H9 (cell line): ENCODE results near the gene GYPE. TPM values are rescaled to one million over a fixed set of nuclear protein-coding genes. Genes with fewer than 3 reads are reported as not detected.
"Not testable (repeated sequence)": the region's sequence is repeated elsewhere in the genome, so short reads cannot be mapped to it uniquely, and the experiment has no call there.

ENCODE experiments used
- DNase-seq: peaks from one replicate; pipeline ENCODE4 v3.0.0-alpha.2; 2017
- H2AFZ ChIP-seq: one replicate; pipeline ENCODE4 v1.6.1; 2013; ENCODE audit warnings: mild to moderate bottlenecking, low read length, control low read depth, moderate library complexity
- H2AK5ac ChIP-seq: 2 replicates; pipeline ENCODE4 v1.6.1; 2013; ENCODE audit warnings: low read length, control low read depth, mixed read lengths; ENCODE audit not compliant: insufficient read length
- H2BK120ac ChIP-seq: one replicate; pipeline ENCODE4 v1.6.1; 2013; ENCODE audit warnings: low read depth, mild to moderate bottlenecking, low read length, control low read depth, inconsistent platforms; ENCODE audit not compliant: poor library complexity, severe bottlenecking
- H2BK12ac ChIP-seq: 2 replicates; pipeline ENCODE4 v1.6.1; 2013; ENCODE audit warnings: low read length, control low read depth, mixed read lengths, low read depth; ENCODE audit not compliant: insufficient read length
- H2BK15ac ChIP-seq: 2 replicates; pipeline ENCODE4 v1.6.1; 2013; ENCODE audit warnings: low read depth, low read length, control low read depth
- H2BK20ac ChIP-seq: one replicate; pipeline ENCODE4 v1.6.1; 2013; ENCODE audit warnings: low read depth, mild to moderate bottlenecking, low read length, control low read depth, inconsistent platforms; ENCODE audit not compliant: poor library complexity, severe bottlenecking
- H2BK5ac ChIP-seq: 2 replicates; pipeline ENCODE4 v1.6.1; 2013; ENCODE audit warnings: low read length, control low read depth, mixed read lengths; ENCODE audit not compliant: insufficient read length
- H3K14ac ChIP-seq: 2 replicates; pipeline ENCODE4 v1.6.1; 2013; ENCODE audit warnings: low read length, control low read depth; ENCODE audit not compliant: insufficient read depth
- H3K18ac ChIP-seq: 2 replicates; pipeline ENCODE4 v1.6.1; 2013; ENCODE audit warnings: low read depth, mild to moderate bottlenecking, mixed read lengths, low read length, control low read depth; ENCODE audit not compliant: insufficient read length
- H3K23ac ChIP-seq: 2 replicates; pipeline ENCODE4 v1.6.1; 2013; ENCODE audit warnings: low read length, control low read depth, mixed read lengths, low read depth; ENCODE audit not compliant: insufficient read length
- H3K23me2 ChIP-seq: 2 replicates; pipeline ENCODE4 v1.6.1; 2013; ENCODE audit warnings: low read depth, mild to moderate bottlenecking, mixed read lengths, low read length, control low read depth; ENCODE audit not compliant: insufficient read length, poor library complexity, severe bottlenecking
- H3K27ac ChIP-seq: 2 replicates; pipeline ENCODE4 v1.5.1; 2013; ENCODE audit warnings: low read length, control low read depth, mixed read lengths, low read depth; ENCODE audit not compliant: insufficient read length
- H3K27me3 ChIP-seq: 2 replicates; pipeline ENCODE4 v1.6.1; 2013; ENCODE audit warnings: low read length, control low read depth, inconsistent platforms; ENCODE audit not compliant: insufficient read depth
- H3K4ac ChIP-seq: 2 replicates; pipeline ENCODE4 v1.6.1; 2013; ENCODE audit warnings: low read depth, mild to moderate bottlenecking, control low read depth, inconsistent platforms, low read length, moderate library complexity
- H3K4me1 ChIP-seq: 2 replicates; pipeline ENCODE4 v1.6.1; 2013; ENCODE audit warnings: low read length, control low read depth, inconsistent platforms; ENCODE audit not compliant: insufficient read depth
- H3K4me2 ChIP-seq: 2 replicates; pipeline ENCODE4 v1.6.1; 2013; ENCODE audit warnings: low read length, control low read depth, mixed read lengths; ENCODE audit not compliant: insufficient read length, insufficient read depth
- H3K56ac ChIP-seq: 2 replicates; pipeline ENCODE4 v1.6.1; 2013; ENCODE audit warnings: low read depth, mild to moderate bottlenecking, mixed read lengths, low read length, control low read depth; ENCODE audit not compliant: insufficient read length
- H3K79me1 ChIP-seq: 2 replicates; pipeline ENCODE4 v1.6.1; 2013; ENCODE audit warnings: low read depth, mild to moderate bottlenecking, moderate library complexity, low read length, control low read depth, inconsistent platforms; ENCODE audit not compliant: insufficient read depth, poor library complexity, severe bottlenecking
- H3K79me2 ChIP-seq: 2 replicates; pipeline ENCODE4 v1.6.1; 2013; ENCODE audit warnings: low read length, control low read depth, inconsistent platforms; ENCODE audit not compliant: insufficient read depth
- H3K9ac ChIP-seq: 2 replicates; pipeline ENCODE4 v1.6.1; 2013; ENCODE audit warnings: low read length, control low read depth, mixed read lengths; ENCODE audit not compliant: insufficient read length; ENCODE audit errors: extremely low read depth
- H3K9me3 ChIP-seq: one replicate; pipeline ENCODE4 v1.6.1; 2013; ENCODE audit warnings: low read depth, low read length, inconsistent platforms; ENCODE audit not compliant: control insufficient read depth
- H3T11ph ChIP-seq: one replicate; pipeline ENCODE4 v1.6.1; 2013; ENCODE audit warnings: mild to moderate bottlenecking, low read length, control low read depth, inconsistent platforms
- H4K20me1 ChIP-seq: one replicate; pipeline ENCODE4 v1.6.1; 2013; ENCODE audit not compliant: control insufficient read depth, insufficient read length, insufficient read depth
- H4K5ac ChIP-seq: 2 replicates; pipeline ENCODE4 v1.6.1; 2013; ENCODE audit warnings: low read depth, mild to moderate bottlenecking, mixed read lengths, low read length, control low read depth; ENCODE audit not compliant: insufficient read length
- H4K8ac ChIP-seq: replicated peaks from 2 replicates; pipeline ENCODE4 v1.6.1; 2013; ENCODE audit warnings: low read length, control low read depth, mixed read lengths, low read depth; ENCODE audit not compliant: insufficient read length
- H4K91ac ChIP-seq: 2 replicates; pipeline ENCODE4 v1.6.1; 2013; ENCODE audit warnings: low read depth, mild to moderate bottlenecking, moderate library complexity, mixed read lengths, low read length, control low read depth; ENCODE audit not compliant: insufficient read length
- H3K27ac Mint-ChIP-seq, 3 experiments: 2 replicates in 2 of 3; 3 replicates in 1 of 3; pipeline ENCODE4 v1.8.0; 2020 to 2021; ENCODE audit warnings: mixed read lengths in 3 of 3, mild to moderate bottlenecking in 1 of 3, moderate library complexity in 1 of 3
- H3K27me3 Mint-ChIP-seq: 2 replicates; pipeline ENCODE4 v1.8.0; 2021; ENCODE audit warnings: low read depth, mild to moderate bottlenecking, moderate library complexity, mixed read lengths
- H3K36me3 Mint-ChIP-seq, 3 experiments: 2 replicates in 2 of 3; 3 replicates in 1 of 3; pipeline ENCODE4 v1.8.0; 2020 to 2021; ENCODE audit warnings: low read depth in 3 of 3, mixed read lengths in 3 of 3; ENCODE audit not compliant: insufficient read depth in 1 of 3
- H3K4me1 Mint-ChIP-seq, 2 experiments: 2 replicates each; pipeline ENCODE4 v1.8.0; 2020; ENCODE audit warnings: mixed read lengths in 2 of 2
- H3K4me3 Mint-ChIP-seq, 2 experiments: 2 replicates in 1 of 2; 3 replicates in 1 of 2; pipeline ENCODE4 v1.8.0; 2020 to 2021; ENCODE audit warnings: mild to moderate bottlenecking in 2 of 2, mixed read lengths in 2 of 2, moderate library complexity in 1 of 2
- H3K9me3 Mint-ChIP-seq, 2 experiments: 2 replicates in 1 of 2; 3 replicates in 1 of 2; pipeline ENCODE4 v1.8.0; 2020; ENCODE audit warnings: mild to moderate bottlenecking in 2 of 2, mixed read lengths in 2 of 2, moderate library complexity in 1 of 2
- WGBS: extraction: QIAGEN DNeasy Blood & Tissue Kit; methylation state at CpG from one replicate; pipeline ENCODE4 v1.1.7; 2013; ENCODE audit warnings: missing lambda C conversion rate, low lambda C conversion rate, mixed read lengths; ENCODE audit not compliant: insufficient read length; ENCODE audit errors: extremely low coverage; 5-methylcytosine and 5-hydroxymethylcytosine counted together
- long read RNA-seq: library from polyadenylated mRNA; unstranded; transcript quantifications from one replicate; pipeline ENCODE4 v2.0.0, GENCODE V29; 2020
- total RNA-seq: library from RNA; stranded (reverse); gene quantifications from 2 replicates; pipeline ENCODE4 v1.2.1, GENCODE V29; 2021

The GYPE gene
- total RNA-seq: not detected in 2 replicates
- long read RNA-seq: 0 reads

- not testable (repeated sequence) for H3K14ac ChIP-seq, H4K8ac ChIP-seq, H2BK12ac ChIP-seq, H3K27ac ChIP-seq, H3K27me3 Mint-ChIP-seq, H2BK5ac ChIP-seq, H3K56ac ChIP-seq, H3K18ac ChIP-seq, H2AFZ ChIP-seq, H3K4me3 Mint-ChIP-seq, H3K27me3 ChIP-seq, H2BK120ac ChIP-seq, H2BK20ac ChIP-seq, H3K23ac ChIP-seq, H3T11ph ChIP-seq, H3K9ac ChIP-seq, H4K5ac ChIP-seq, H3K4me1 ChIP-seq, H3K79me1 ChIP-seq, H4K91ac ChIP-seq, H2BK15ac ChIP-seq, H3K27ac Mint-ChIP-seq, H3K9me3 ChIP-seq, H3K79me2 ChIP-seq, H3K4ac ChIP-seq, H4K20me1 ChIP-seq, H3K4me1 Mint-ChIP-seq, H3K4me2 ChIP-seq, H3K9me3 Mint-ChIP-seq, DNase-seq, H3K36me3 Mint-ChIP-seq, H3K23me2 ChIP-seq, H2AK5ac ChIP-seq
- no CpG with 5 or more reads among the region's 2 CpGs for WGBS
Observed at GRCh38 chr4:143905440-143905839, at the start of gene GYPE. Gene GYPE, minus strand, starts transcription at chr4:143905559. Its CDS starts 52 bp downstream, at chr4:143905507.

GRCh38 chr4:143951458-143951972 is 46.2 kb upstream of the GYPE start:
- not testable (repeated sequence) for H4K20me1 ChIP-seq, H3K79me2 ChIP-seq, DNase-seq, H2AK5ac ChIP-seq, H2BK20ac ChIP-seq, H3K4me2 ChIP-seq, H2BK12ac ChIP-seq, H3K4ac ChIP-seq, H3K4me1 Mint-ChIP-seq, H4K91ac ChIP-seq, H3K4me3 Mint-ChIP-seq, H3K9me3 ChIP-seq, H3K79me1 ChIP-seq, H3K27me3 Mint-ChIP-seq, H3K56ac ChIP-seq, H3K14ac ChIP-seq, H4K5ac ChIP-seq, H3K23ac ChIP-seq, H2BK5ac ChIP-seq, H3K9ac ChIP-seq, H3K27ac Mint-ChIP-seq, H4K8ac ChIP-seq, H2BK120ac ChIP-seq, H2BK15ac ChIP-seq, H3K23me2 ChIP-seq, H3K27me3 ChIP-seq, H3K18ac ChIP-seq, H3T11ph ChIP-seq, H3K4me1 ChIP-seq, H3K27ac ChIP-seq, H2AFZ ChIP-seq
- Mint-ChIP-seq H3K9me3 (peaks cover 15 to 24% of the 10 kb centered on the region in 2 experiments), H3K36me3 (peaks cover 8 to 16% (median 11%) of the 10 kb centered on the region in 3 experiments; a peak in 6 of 7 replicates)
